Choroid plexus epithelial cell (primary cell): ENCODE data around the gene INO80D.
A peak's percentile ranks its signal among the peaks of the same experiment; 100 is the strongest.
"Not testable (repeated sequence)": the region's sequence is repeated elsewhere in the genome, so short reads cannot be mapped to it uniquely, and the experiment has no call there.

Source experiments
- DNase-seq: peaks from one replicate; pipeline ENCODE4 v3.0.0-alpha.2; 2010; ENCODE audit warnings: low read depth
- H3K4me3 ChIP-seq: 2 replicates; pipeline ENCODE4 v1.5.1; 2011; ENCODE audit warnings: low read depth, mild to moderate bottlenecking, control low read depth, low read length, moderate library complexity
- CTCF ChIP-seq: conservative IDR thresholded peaks from 2 replicates; pipeline ENCODE4 v1.5.1; 2011; ENCODE audit warnings: low read depth, mild to moderate bottlenecking, control low read depth, inconsistent platforms, low read length, moderate library complexity

The INO80D gene

GRCh38 chr2:206083602-206084438 is 2.2 kb downstream of the INO80D start:
- H3K4me3 ChIP-seq: peak overlapping the region; percentile 60
- no peak for TF ChIP-seq CTCF
- peak; percentile 26 for DNase-seq

GRCh38 chr2:206082298-206082843 is 3.6 kb downstream of the INO80D start:
- TF ChIP-seq CTCF: no peak
- DNase-seq: no peak
- H3K4me3 ChIP-seq: no peak overlapping the region

- H3K4me3 ChIP-seq: no peak overlapping the region
- no peak for TF ChIP-seq CTCF
- no peak for DNase-seq
Observed at GRCh38 chr2:206080927-206081326, 5.0 kb downstream of the INO80D start.

- no peak overlapping the region for H3K4me3 ChIP-seq
- DNase-seq: no peak
- no peak for TF ChIP-seq CTCF
Observed at GRCh38 chr2:206079699-206080465, 6.1 kb downstream of the INO80D start.

- not testable (repeated sequence) for DNase-seq, H3K4me3 ChIP-seq
Observed at GRCh38 chr2:206077879-206078278, 8.1 kb downstream of the INO80D start.

- no peak for TF ChIP-seq CTCF
- no peak overlapping the region for H3K4me3 ChIP-seq
- DNase-seq: no peak
Observed at GRCh38 chr2:206075113-206075512, 10.9 kb downstream of the INO80D start.

- TF ChIP-seq CTCF: no peak
- DNase-seq: no peak
- no peak overlapping the region for H3K4me3 ChIP-seq
Observed at GRCh38 chr2:206071807-206072206, 14.2 kb downstream of the INO80D start.
